Thymus (tissue), 11 donors: ENCODE results near the gene FERMT2. TPM values are rescaled to one million over a fixed set of nuclear protein-coding genes. Genes with fewer than 3 reads are reported as not detected.
A peak's percentile ranks its signal among the peaks of the same experiment; 100 is the strongest.
"Not testable (repeated sequence)": the region's sequence is repeated elsewhere in the genome, so short reads cannot be mapped to it uniquely, and the experiment has no call there.

Source experiments
- DNase-seq, 9 donors: peaks; one replicate each; pipeline ENCODE4 v3.0.0-alpha.2; 2013; ENCODE audit warnings: low spot score in 9 of 9, low read depth in 6 of 9, missing footprints in 1 of 9
- H3K27ac ChIP-seq, 2 donors: one replicate each; pipeline ENCODE4 v1.5.1; 2013; ENCODE audit warnings: control low read depth in 1 of 2, low read depth in 1 of 2, low read length in 1 of 2, mild to moderate bottlenecking in 1 of 2, moderate library complexity in 1 of 2
- H3K27me3 ChIP-seq, 2 donors: one replicate each; pipeline ENCODE4 v1.5.1; 2013; ENCODE audit warnings: low read length in 1 of 2; ENCODE audit not compliant: control insufficient read depth in 2 of 2, insufficient read depth in 1 of 2
- H3K36me3 ChIP-seq, 2 donors: one replicate each; pipeline ENCODE4 v1.5.1; 2013; ENCODE audit warnings: low read length in 1 of 2, mild to moderate bottlenecking in 1 of 2, moderate library complexity in 1 of 2; ENCODE audit not compliant: control insufficient read depth in 2 of 2, insufficient read depth in 2 of 2
- H3K4me1 ChIP-seq, 2 donors: one replicate each; pipeline ENCODE4 v1.5.1; 2013; ENCODE audit warnings: low read length in 2 of 2; ENCODE audit not compliant: control insufficient read depth in 2 of 2, insufficient read depth in 2 of 2
- H3K4me3 ChIP-seq, 2 donors: one replicate each; pipeline ENCODE4 v1.5.1; 2013; ENCODE audit warnings: low read length in 2 of 2, control low read depth in 1 of 2, mild to moderate bottlenecking in 1 of 2
- H3K9me3 ChIP-seq, 2 donors: one replicate each; pipeline ENCODE4 v1.5.1; 2013; ENCODE audit warnings: low read length in 1 of 2, mild to moderate bottlenecking in 1 of 2; ENCODE audit not compliant: control insufficient read depth in 2 of 2, insufficient read depth in 1 of 2
- WGBS: extraction: QIAGEN DNeasy Blood & Tissue Kit; methylation state at CpG from one replicate; pipeline ENCODE4 v1.1.7; 2013; 5-methylcytosine and 5-hydroxymethylcytosine counted together
- polyA plus RNA-seq: library from polyadenylated mRNA; stranded (reverse); fragments of 200-250 nt; gene quantifications from one replicate; pipeline ENCODE4 v1.2.3, GENCODE V29; 2013
- total RNA-seq: library from RNA; stranded (reverse); fragments of 120-200 nt; gene quantifications from one replicate; pipeline ENCODE4 v1.2.4, GENCODE V29; 2013
- donor health status: healthy.

FERMT2 gene
- total and polyA plus RNA-seq, 2 donors, result 10.8 to 21.2 TPM

DNA sequence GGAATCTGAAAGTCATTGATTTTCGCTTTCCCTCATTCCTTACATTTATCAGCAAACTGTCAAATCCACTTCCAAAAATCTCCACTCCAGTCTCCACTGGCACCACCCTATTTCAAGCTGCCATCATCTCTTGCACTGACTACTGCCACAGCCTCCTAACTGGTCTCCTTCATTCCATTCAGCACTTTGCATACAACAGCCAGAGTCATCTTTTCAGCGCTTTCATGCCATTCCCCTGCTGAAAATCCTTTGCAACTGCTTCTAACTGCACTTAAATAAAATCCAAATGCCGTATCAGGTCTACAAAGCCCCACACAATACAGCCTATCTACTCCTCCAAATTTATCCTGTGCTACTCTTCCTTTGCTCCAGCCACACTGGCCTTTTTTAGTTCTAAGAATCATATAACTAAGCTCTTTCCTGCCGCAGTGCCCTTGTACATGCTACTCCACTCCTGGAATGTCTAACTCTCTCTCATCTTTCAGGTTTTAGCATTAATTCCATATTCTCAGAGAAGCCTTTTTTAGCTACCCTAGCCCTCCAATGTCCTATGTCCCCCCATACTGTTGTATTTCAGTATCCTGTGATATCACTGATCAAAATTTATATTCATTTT lies 21.6 kb downstream of the FERMT2 start:
- 98% methylated on average over 4 of the region's 4 CpGs for WGBS
- H3K4me3 ChIP-seq, result no peak overlapping the region
- H3K4me1 ChIP-seq, result no peaks in the 10 kb centered on the region
- no peaks in the 10 kb centered on the region for H3K27me3 ChIP-seq
- no peak overlapping the region for H3K27ac ChIP-seq
- no peak for DNase-seq
- no peaks in the 10 kb centered on the region for H3K9me3 ChIP-seq
- no peaks in the 10 kb centered on the region for H3K36me3 ChIP-seq

DNA sequence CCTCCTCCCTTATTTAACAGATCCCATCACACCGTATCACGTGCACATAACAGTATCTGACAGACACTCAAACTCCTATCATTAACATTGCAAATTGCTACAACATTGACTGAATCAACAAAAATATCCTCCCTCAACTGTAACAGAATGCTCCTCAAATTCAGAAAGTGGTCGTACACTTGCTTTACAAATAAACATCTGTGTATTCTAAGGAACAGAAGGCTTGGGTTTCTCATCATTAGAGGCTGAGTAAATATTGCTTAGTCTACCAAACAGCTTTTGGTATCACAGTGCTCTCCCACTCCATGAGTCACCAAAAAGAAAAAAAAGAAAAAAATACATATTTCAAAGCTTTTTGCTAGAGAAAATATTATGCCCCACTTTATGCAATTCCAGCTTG lies 23.9 kb downstream of the FERMT2 start:
- Histone ChIP-seq H3K27me3 (no peaks in the 10 kb centered on the region), H3K4me1 (peaks cover 4% of the 10 kb centered on the region in 2 donors), H3K36me3 (no peaks in the 10 kb centered on the region), H3K27ac (no peak overlapping the region), H3K9me3 (no peaks in the 10 kb centered on the region), H3K4me3 (no peak overlapping the region)
- 98% methylated on average over 3 of the region's 3 CpGs for WGBS
- DNase-seq, result no peak

GRCh38 chr14:52923902-52924575 lies 26.8 kb downstream of the FERMT2 start:
- Histone ChIP-seq H3K27ac (no peak overlapping the region), H3K36me3 (no peaks in the 10 kb centered on the region), H3K4me1 (peaks cover 14 to 15% of the 10 kb centered on the region in 2 donors), H3K4me3 (no peak overlapping the region), H3K9me3 (no peaks in the 10 kb centered on the region), H3K27me3 (no peaks in the 10 kb centered on the region)
- peak in 2 of 9 donors; percentile 24 to 49 for DNase-seq
- WGBS, result 96% methylated on average over 3 of the region's 3 CpGs

DNA sequence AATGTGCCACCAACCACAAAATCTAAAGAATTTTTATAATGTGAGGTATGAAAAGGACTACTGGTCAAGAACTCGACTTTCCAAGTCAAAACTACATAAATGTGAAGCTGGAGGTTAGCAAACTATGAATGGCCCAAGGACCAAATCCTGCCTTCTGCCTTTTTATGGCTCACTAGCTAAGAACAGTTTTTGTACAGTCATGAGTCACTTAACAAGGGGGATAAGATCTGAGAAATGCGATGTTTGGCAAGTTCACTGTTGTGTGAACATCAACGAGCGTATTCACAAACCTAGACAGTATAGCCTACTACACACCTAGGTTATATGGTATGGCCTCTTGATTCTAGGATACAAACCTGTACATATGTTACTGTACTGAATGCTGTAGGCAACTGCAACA lies 28.2 kb downstream of the FERMT2 start:
- Histone ChIP-seq H3K36me3 (no peaks in the 10 kb centered on the region), H3K27me3 (no peaks in the 10 kb centered on the region), H3K4me3 (no peak overlapping the region), H3K27ac (no peak overlapping the region), H3K4me1 (peaks cover 20 to 22% of the 10 kb centered on the region in 2 donors), H3K9me3 (no peaks in the 10 kb centered on the region)
- DNase-seq, result no peak
- 96% methylated on average over 4 of the region's 4 CpGs for WGBS

- peaks cover 23 to 26% of the 10 kb centered on the region in 2 donors for H3K4me1 ChIP-seq
- peak in 2 of 9 donors; percentile 4 to 22 for DNase-seq
- no peak overlapping the region for H3K27ac ChIP-seq
- H3K36me3 ChIP-seq, result no peaks in the 10 kb centered on the region
- H3K9me3 ChIP-seq, result no peaks in the 10 kb centered on the region
- H3K4me3 ChIP-seq, result no peak overlapping the region
- no peaks in the 10 kb centered on the region for H3K27me3 ChIP-seq
Measured at GRCh38 chr14:52922059-52922458, 28.8 kb downstream of the FERMT2 start.

DNA sequence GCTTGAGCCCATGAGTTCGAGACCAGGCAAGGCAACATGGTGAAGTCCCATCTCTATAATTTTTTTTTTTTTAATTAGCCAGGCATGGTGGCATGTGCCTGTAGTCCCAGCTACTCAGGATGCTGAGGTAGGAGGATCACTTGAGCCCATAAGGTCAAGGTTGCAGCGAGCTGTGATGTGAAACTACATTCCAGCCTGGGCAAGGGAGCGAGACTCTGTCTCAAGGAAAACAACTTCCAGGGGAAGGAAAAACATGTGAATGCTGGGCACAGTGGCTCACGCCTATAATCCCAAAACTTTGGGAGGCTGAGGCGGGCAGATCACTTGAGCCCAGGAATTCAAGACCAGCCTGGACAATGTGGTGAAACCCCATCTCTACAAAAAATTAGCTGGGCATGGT lies 30.4 kb downstream of the FERMT2 start:
- not testable (repeated sequence) for DNase-seq, H3K4me3 ChIP-seq, H3K36me3 ChIP-seq, H3K27me3 ChIP-seq, H3K27ac ChIP-seq, H3K9me3 ChIP-seq
- 99% methylated on average over 5 of the region's 5 CpGs for WGBS
- peaks cover 23 to 26% of the 10 kb centered on the region in 2 donors for H3K4me1 ChIP-seq

GRCh38 chr14:52919971-52920370 lies 30.9 kb downstream of the FERMT2 start:
- WGBS, result 91% methylated on average over 3 of the region's 3 CpGs
- Histone ChIP-seq H3K4me1 (peaks cover 23 to 26% of the 10 kb centered on the region in 2 donors), H3K27me3 (no peaks in the 10 kb centered on the region), H3K27ac (peak overlapping the region in 1 of 2 donors; percentile 94), H3K9me3 (no peaks in the 10 kb centered on the region), H3K4me3 (no peak overlapping the region), H3K36me3 (no peaks in the 10 kb centered on the region)
- no peak for DNase-seq

- no peaks in the 10 kb centered on the region for H3K9me3 ChIP-seq
- H3K27me3 ChIP-seq, result no peaks in the 10 kb centered on the region
- H3K4me3 ChIP-seq, result no peak overlapping the region
- no peaks in the 10 kb centered on the region for H3K36me3 ChIP-seq
- peaks cover 23 to 26% of the 10 kb centered on the region in 2 donors for H3K4me1 ChIP-seq
- peak; percentile 49 to 92 (median 78) for DNase-seq
- H3K27ac ChIP-seq, result peak overlapping the region; percentile 84 to 94
Measured at GRCh38 chr14:52918486-52918885, 32.4 kb downstream of the FERMT2 start.

GRCh38 chr14:52917735-52918134 lies 33.1 kb downstream of the FERMT2 start:
- peak in 2 of 9 donors; percentile 11 to 52 for DNase-seq
- no peak overlapping the region for H3K4me3 ChIP-seq
- H3K9me3 ChIP-seq, result no peaks in the 10 kb centered on the region
- H3K27me3 ChIP-seq, result no peaks in the 10 kb centered on the region
- 91% methylated on average over 1 of the region's 1 CpG for WGBS
- H3K4me1 ChIP-seq, result peaks cover 23 to 26% of the 10 kb centered on the region in 2 donors
- H3K27ac ChIP-seq, result peak overlapping the region; percentile 84 to 94
- H3K36me3 ChIP-seq, result no peaks in the 10 kb centered on the region
